ENCODE measurements around the gene FASTKD2.

DNA sequence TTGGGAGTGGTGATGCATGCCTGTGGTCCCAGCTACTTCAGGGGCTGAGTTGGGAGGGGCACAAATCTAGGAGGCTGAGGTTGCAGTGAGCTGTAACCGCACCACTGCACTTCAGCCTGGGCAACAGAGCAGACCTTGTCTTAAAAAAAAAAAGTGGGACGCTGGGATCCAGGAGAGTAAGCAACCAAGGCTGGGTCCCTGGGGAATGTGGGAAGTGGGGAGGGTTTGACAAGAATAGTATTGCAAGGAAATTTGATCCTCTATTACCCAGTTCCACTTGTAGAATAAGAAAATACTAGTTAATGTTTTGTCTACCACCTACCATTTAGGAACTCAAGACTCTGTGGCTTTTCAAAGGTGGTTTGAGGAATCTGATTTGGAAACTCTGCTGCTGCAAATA, 26.1 kb upstream of the FASTKD2 start:
- TF ChIP-seq POLR2AphosphoS5 (IDR thresholded peaks at IDR 0.05; ENCODE audit: low read depth, low read length) (no peak), TAF1 (IDR thresholded peaks at IDR 0.05; ENCODE audit: borderline replicate concordance, low read depth, low read length) (no peak)
